GM21528 (cell line): ENCODE data around the gene SLC39A13.

Experiments used
- ATAC-seq: cut with Tn5 transposase; IDR thresholded peaks from one replicate; pipeline ENCODE4 v1.9.1; 2021; ENCODE audit warnings: mild to moderate bottlenecking, moderate library complexity; ENCODE audit not compliant: unreplicated experiment, low FRiP score

Gene SLC39A13

DNA sequence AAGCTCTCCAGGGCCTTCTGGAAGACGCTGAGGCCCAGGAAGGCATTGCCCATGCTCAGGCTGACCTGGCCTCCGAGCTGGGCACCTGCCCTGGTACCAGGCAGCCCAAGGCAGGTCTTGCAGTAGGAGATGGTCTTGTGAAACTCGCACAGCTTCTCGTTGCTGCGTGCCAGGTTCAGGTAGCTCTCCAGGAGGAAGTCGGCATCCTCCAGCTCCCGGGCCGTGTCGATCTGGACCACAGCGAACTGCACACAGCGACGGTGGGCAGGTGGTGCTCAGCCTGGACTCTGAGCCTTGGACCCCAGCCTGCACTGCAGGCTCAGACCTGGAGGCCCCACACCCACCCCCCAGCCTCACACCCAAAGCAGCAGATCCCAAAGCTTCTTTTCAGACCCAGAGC, 39.5 kb downstream of the SLC39A13 start:
- ATAC-seq = no peak

DNA sequence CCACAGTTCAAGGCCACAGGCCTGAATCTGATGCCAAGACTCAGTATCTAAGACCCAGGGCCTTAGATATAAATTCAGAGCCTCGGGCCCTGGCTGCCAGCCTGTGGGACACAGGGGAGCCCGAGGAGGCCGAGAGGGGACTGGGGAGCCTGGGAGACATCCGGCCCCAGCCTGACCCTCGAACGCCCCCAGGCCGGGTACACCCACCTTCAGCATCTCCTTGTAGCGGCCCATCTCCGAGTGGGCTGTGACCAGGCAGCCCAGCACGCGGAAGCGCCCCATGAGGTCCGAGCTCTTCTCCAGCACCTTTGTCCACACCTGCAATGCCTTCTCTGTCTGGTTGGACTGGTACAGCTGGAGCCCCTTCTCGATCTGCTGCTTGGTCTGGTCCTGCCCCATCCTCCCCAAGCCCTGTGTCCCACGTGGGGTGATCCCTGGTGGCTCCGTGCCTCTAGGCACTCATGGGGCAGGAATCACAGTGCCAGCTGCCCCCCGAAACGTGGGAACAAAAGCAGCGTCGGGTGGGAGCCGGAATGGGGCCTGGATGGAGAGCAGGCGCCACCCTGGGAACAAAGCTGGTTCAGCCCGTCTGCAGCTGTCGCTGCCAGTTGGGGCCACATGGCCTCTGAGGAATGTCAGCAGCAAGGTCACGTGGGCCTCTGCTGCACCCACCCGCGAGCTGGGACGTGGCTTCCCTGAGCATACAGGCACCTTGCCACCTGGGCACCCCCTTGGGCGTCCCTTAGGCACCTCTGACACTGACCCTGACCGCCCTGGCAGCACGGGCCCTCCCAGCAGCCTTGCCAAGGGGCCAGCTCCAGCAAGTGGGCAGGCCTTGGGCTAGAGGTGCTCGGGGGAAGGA, 40.4 kb downstream of the SLC39A13 start, which contains the start of gene RAPSN:
Gene RAPSN (minus strand): TSS at position 571 of the 862 bp plus-strand sequence. CDS start 172 bp downstream, at position 399.
- ATAC-seq = no peak

DNA sequence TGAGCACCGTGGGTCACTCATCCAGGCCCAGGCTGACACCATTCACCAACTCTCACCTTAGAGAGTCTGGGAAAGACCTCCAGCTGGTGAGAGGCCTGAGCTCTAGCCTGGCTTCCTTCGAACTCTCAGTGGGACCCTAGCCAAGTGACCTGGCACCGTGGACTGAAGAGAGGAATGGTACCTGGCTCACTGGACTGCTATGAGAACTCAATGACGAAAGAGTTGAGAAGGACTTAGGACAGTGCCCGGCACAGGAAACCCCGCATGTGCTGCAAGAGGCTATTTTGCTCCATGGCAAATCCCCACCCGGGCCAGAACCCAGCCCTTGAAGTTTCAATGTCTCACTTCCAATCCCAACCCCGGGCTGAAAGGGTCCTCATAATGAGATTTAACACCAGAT, 41.2 kb downstream of the SLC39A13 start:
- ATAC-seq = no peak

DNA sequence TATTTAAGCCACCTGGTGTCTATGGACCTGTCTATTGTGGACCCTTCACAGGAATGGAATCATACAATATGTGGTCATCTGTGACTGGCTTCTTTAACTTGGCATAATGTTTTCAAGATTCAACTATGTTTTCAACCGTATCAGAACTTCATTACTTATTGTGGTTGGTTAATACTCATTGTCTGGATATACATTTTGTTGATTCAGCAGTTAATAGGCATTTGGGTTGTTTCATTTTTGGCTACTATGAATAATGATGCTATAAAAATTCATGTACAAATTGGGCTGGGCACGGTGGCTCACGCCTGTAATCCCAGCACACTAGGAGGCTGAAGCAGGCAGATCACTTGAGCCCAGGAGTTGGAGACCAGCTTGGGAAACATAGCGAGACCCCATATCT, 43.0 kb downstream of the SLC39A13 start:
- no peak for ATAC-seq

DNA sequence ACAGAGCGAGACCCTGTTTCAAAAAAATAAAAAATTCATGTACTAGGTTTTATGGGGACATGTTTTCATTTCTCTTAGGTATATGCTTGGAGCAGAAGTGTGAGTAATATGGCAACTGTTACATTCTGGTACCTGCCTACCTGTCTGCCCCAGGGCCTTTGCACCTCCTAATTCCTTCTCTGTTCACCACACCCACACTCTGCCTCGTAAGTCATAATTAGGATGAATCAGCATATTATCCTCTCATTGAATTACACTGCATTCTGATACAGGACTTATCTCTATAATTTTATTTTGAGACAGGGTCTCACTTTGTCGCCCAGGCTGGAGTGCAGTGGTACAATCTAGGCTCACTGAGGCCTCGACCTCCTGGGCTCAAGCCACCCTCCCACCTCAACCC, 43.6 kb downstream of the SLC39A13 start:
- ATAC-seq = no peak

DNA sequence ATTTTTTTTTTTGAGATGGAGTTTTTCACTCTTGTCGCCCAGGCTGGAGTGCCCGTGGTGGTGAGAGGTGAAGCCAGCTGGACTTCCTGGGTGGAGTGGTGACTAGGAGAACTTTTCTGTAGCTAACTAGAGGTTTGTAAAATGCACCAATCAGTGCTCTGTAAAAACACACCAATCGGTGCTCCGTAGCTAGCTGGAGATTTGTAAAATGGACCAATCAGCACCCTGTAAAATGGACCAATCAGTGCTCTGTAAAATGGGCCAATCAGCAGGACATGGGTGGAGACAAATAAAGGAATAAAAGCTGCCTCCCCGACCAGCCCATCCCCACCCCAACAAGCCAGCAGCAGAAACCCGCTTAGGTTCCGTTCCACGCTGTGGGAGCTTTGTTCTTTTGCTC, 45.0 kb downstream of the SLC39A13 start:
- ATAC-seq = no peak

DNA sequence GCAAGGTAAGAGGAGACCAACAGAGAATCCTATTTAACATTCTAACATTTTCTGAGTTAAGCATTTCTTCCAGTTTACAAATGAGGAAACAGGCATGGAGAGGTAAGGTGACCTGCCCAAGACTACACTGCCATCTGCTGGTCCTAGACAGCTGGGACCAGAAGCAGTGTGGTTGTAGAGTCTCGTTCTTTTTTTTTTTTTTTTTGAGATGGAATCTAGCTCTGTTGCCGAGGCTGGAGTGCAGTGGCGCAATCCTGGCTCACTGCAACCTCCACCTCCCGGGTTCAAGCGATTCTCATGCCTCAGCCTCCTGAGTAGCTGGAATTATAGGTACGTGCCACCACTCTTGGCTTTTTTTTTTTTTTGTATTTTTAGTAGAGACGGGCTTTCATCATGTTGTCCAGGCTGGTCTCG, 45.9 kb downstream of the SLC39A13 start:
- peak; percentile 55 for ATAC-seq

DNA sequence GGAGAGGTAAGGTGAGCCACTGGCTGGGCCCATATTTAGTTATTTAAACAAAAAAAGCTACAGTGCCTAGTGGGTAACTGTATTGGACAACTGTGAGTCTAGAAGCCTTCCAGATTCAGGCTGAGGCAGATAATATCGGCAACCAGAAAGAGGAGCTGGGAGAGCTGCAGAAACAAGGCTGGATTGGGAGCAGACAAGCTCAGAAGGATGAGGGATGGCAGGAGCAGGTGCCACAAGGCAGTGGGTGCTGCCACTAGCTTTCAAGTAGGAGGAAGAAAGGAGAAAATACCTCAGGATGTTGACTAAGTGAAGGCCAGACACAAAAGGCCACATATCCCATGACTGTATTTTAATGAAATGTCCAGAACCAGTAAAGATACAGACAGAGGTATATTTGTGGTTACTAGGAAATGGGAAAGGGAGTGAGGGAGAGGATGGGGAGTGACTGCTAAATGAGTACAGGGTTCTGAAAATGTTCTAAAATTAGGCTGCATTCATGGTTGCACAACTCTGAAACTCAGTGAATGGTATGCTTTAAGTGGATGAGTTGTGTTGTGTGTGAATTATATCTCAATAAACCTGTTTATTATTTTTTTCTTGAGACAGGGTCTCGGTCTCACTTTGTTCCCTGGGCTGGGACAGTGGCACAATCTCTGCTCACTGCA, 52.3 kb downstream of the SLC39A13 start:
- no peak for ATAC-seq

DNA sequence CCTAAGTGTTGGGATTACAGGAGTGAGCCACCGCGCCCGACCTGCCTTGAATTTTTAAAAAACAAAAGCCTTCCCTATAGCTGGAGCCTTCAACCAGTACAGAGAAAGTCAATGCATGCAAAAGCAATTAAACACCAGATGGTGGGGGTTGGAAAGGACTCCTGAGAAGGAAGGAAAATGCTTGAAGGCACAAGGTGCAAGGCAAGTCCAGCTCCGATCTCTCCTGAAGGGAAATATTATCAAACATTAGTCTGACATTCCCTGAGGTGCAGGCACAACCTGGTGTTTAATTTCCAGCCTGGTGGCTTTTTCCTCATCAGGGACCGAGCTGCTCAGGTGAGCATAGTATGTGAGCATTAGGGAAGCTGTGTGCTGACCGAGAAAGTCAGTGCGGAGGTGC, 53.5 kb downstream of the SLC39A13 start:
- no peak for ATAC-seq

DNA sequence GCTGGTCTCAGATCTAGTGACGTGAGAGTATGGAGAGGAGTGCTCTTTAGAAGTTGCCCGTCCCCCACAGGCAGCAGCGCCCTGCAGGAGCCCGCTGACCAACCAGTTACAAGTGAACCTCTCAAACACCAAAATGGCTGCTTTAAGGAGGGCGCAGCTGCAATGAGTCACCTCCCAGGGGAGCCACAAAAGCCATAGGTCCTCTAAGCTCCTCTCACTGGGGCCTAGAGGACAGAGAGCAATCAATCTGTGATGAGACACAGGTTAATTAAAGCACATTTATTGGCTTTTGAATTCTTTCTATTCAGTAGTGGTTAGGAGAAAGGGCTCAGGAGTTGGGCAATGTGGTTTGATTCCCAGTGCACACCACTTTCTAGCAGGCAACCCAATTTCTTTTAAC, 56.1 kb downstream of the SLC39A13 start:
- no peak for ATAC-seq
